ENCODE data around the gene CFAP100.

GRCh38 chr3:126370606-126371005 is 24.1 kb upstream of the CFAP100 start:
- TF ChIP-seq CTCF (IDR thresholded peaks at IDR 0.05) (no peak), POLR2A (IDR thresholded peaks at IDR 0.05) (no peak)
